GM13976 (cell line): ENCODE data around the gene TMEM94.

Experiments used
- DNase-seq: peaks from one replicate; pipeline ENCODE4 v3.0.0; 2012; ENCODE audit warnings: low spot score
- in situ Hi-C: fragments of 300-500 bp; cut with MboI; formaldehyde crosslinking; loops from one replicate; pipeline ENCODE4 v1.12.0; 2022; ENCODE audit warnings: low sequenced_read_pairs, mixed read lengths, inconsistent platforms; ENCODE audit not compliant: unreplicated experiment
- TF ChIP-seq, protein P1 (sequence below): IDR thresholded peaks from 2 replicates; pipeline ENCODE4 v1.5.1; 2012; ENCODE audit warnings: borderline replicate concordance, mild to moderate bottlenecking; ENCODE audit not compliant: insufficient read depth; ENCODE audit errors: extremely low read depth, missing control alignments, control extremely low read depth

Gene TMEM94

DNA sequence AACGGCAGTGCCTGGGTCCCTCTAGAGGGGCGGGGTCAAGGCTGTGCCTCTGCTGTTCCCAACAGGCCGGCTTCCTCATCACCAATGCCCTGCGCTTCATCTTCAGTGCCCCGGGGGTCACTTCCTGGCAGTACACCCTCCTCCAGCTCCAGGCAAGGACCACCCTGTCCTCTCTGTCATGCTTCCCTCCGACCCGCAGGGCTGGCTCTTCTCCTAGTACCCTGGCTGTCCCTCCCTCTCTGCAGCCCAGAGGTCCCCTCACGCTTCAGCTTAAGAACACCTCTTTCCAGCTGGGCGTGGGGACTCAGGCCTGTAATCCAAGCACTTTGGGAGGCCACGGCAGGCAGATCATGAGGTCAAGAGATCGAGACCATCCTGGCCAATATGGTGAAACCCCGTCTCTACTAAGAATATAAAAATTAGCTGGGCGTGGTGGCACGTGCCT lies 33.1 kb downstream of the TMEM94 start:
- DNase-seq = no peak
- TF ChIP-seq, protein P1, sequence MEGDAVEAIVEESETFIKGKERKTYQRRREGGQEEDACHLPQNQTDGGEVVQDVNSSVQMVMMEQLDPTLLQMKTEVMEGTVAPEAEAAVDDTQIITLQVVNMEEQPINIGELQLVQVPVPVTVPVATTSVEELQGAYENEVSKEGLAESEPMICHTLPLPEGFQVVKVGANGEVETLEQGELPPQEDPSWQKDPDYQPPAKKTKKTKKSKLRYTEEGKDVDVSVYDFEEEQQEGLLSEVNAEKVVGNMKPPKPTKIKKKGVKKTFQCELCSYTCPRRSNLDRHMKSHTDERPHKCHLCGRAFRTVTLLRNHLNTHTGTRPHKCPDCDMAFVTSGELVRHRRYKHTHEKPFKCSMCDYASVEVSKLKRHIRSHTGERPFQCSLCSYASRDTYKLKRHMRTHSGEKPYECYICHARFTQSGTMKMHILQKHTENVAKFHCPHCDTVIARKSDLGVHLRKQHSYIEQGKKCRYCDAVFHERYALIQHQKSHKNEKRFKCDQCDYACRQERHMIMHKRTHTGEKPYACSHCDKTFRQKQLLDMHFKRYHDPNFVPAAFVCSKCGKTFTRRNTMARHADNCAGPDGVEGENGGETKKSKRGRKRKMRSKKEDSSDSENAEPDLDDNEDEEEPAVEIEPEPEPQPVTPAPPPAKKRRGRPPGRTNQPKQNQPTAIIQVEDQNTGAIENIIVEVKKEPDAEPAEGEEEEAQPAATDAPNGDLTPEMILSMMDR = no peak
- in situ Hi-C loops = no loop called here

DNA sequence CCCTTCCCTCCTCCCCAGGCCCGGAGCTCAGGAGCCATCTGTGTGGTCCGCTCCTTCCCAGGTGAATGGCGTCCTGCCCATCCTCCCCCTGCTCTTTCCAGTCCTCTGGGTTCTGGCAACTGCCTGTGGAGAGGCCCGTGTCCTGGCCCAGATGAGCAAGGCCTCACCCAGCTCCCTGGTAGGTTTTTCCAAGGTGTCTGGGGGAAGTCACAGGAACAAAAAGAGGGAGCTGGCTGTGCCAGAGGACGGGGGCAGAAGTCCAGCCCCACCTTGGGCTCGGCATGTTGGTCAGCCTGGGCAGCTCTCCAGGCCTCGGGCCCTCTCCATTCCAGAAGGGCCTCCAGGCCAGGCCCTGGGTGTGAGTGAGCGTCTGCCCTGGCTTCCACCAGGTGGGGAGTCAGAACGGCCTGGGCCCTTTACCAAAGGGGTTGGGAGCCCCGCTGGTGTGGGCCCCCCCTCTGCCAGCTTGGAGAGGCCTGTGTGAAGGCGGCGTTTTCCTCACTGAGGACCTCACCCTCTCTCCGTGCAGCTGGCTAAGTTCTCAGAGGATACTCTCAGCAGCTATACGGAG lies 33.8 kb downstream of the TMEM94 start:
- TF ChIP-seq, protein P1 = no peak
- in situ Hi-C loops = no loop called here
- no peak for DNase-seq

DNA sequence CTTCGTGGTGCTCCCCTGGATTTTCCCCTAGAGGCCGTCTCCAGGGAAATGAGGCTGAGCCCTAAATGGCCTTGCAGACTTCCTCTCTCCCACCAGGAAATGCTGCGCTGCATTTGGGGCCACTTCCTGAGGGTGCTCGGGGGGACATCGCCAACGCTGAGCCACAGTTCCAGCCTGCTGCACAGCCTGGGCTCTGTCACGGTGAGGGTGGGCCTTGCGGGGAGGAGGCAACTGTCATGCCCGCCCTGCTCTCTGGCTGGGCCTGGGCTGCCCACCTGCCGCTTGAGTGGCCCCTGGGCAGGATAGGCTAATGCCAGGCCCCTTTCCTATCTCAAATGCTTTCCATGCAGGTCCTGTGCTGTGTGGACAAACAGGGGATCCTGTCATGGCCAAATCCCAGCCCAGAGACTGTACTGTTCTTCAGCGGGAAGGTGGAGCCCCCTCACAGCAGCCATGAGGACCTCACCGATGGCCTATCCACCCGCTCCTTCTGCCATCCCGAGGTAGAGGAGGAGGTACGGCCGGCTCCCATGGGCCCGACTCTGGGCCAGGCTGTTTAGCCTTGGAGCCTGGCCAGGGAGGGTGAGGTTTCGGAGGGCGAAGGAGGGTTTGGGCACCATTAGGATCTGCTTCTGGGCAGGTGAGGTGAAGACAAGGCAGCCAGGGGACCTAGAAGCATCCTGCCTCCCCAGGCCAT lies 34.7 kb downstream of the TMEM94 start:
- DNase-seq = no peak
- TF ChIP-seq, protein P1 = no peak
- in situ Hi-C loops = no loop called here

DNA sequence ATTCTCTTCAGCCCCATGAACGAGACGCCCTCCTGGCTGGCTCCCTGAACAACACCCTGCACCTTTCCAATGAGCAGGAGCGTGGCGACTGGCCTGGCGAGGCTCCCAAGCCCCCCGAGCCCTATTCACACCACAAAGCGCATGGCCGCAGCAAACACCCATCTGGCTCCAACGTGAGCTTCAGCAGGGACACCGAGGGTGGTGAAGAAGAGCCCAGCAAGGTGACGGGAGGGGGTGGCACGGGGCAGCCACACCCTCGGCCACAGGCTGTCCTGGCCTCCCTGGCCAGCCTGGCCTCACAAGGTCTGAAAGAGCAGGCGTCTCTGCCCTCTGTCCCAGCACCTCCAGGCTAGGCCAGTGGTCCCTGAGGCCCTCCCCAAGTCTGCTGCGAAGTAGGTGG lies 35.2 kb downstream of the TMEM94 start:
- in situ Hi-C loops = no loop called here
- no peak for DNase-seq
- TF ChIP-seq, protein P1 = no peak

DNA sequence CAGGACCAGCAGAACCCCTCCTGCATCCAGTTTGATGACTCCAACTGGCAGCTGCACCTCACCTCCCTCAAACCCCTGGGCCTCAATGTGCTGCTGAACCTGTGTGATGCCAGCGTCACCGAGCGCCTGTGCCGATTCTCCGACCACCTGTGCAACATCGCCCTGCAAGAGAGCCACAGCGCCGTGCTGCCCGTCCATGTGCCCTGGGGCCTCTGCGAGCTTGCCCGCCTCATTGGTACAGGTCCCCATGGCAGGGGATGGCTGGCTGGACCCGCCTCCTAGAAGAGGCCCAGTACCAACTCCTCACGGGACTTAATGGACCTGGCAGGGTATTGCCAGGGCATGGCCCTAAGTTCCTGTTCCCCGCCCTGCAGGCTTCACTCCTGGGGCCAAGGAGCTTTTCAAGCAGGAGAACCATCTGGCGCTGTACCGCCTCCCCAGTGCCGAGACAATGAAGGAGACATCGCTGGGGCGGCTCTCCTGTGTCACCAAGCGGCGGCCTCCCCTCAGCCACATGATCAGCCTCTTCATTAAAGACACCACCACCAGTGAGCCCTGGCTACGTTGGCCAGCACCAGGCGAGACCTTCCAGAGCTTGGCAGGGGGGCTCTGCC lies 36.2 kb downstream of the TMEM94 start:
- TF ChIP-seq, protein P1 = no peak
- in situ Hi-C loops = no loop called here
- DNase-seq = no peak

DNA sequence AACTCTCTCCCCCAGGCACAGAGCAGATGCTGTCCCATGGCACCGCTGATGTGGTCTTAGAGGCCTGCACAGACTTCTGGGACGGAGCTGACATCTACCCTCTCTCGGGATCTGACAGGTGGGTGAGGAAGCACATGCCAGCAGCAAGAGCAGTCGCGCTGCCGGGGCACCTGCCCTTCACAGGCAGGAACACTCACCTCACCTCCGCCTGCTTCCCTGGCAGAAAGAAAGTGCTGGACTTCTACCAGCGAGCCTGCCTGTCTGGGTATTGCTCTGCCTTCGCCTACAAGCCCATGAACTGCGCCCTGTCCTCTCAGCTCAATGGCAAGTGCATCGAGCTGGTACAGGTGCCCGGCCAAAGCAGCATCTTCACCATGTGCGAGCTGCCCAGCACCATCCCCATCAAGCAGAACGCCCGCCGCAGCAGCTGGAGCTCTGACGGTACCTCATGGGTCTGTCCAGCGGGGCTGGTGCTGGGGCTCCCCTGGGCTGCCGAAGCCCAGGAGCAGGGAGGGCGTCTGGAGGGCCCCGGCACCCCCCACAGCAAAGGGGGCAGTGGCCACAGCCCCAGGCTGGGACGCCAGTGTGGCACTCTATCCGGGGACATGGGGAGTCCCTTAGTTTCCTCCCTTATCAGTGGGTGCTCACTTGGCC lies 37.2 kb downstream of the TMEM94 start:
- in situ Hi-C loops = no loop called here
- DNase-seq = no peak
- TF ChIP-seq, protein P1 = no peak
